Panc1 (cell line): ENCODE data around the gene ACADM. TPM values are rescaled to one million over a fixed set of nuclear protein-coding genes. Genes with fewer than 3 reads are reported as not detected.

Source experiments
- ATAC-seq: fragments of 200-7000 bp; cut with Tn5 transposase; 2 replicates; pipeline ENCODE4 v1.9.1; 2020; ENCODE audit warnings: mild to moderate bottlenecking, moderate library complexity
- BruUV-seq: library from RNA; stranded (reverse); fragments of 400-500 nt; replicated peaks from 2 replicates; lab custom pipeline; 2021; lab: Mats Ljungman, UMichigan
- CTCF ChIA-PET: fragments of 300-600 bp; sonication (Branson Sonifier 250); formaldehyde crosslinking; loops from one replicate; lab custom pipeline; 2022; ENCODE audit warnings: antibody characterized with exemption; lab: Charles Lee
- POLR2A ChIA-PET: fragments of 300-600 bp; sonication (Branson Sonifier 250); formaldehyde crosslinking; loops from one replicate; lab custom pipeline; 2022; ENCODE audit warnings: antibody characterized with exemption; lab: Charles Lee
- DNase-seq: peaks from one replicate; pipeline ENCODE4 v3.0.0-alpha.2; 2010; ENCODE audit warnings: low read depth, low spot score
- H3K27ac ChIP-seq: 2 replicates; pipeline ENCODE4 v1.5.1; 2011; ENCODE audit warnings: mild to moderate bottlenecking, low read length, inconsistent platforms
- H3K27me3 ChIP-seq: fragments of 200-500 bp; sonication (Bioruptor generic); 2 replicates; pipeline ENCODE4 v1.6.0; 2014; ENCODE audit warnings: low read length, inconsistent platforms; ENCODE audit not compliant: control insufficient read depth, insufficient read depth
- H3K36me3 ChIP-seq: fragments of 200-500 bp; sonication (Bioruptor generic); 2 replicates; pipeline ENCODE4 v1.5.1; 2014; ENCODE audit warnings: inconsistent platforms, mild to moderate bottlenecking, low read length, moderate library complexity; ENCODE audit not compliant: control insufficient read depth, insufficient read depth
- H3K4me1 ChIP-seq: 2 replicates; pipeline ENCODE4 v1.5.1; 2011; ENCODE audit warnings: inconsistent platforms, mild to moderate bottlenecking, low read length, moderate library complexity; ENCODE audit not compliant: control insufficient read depth, insufficient read depth
- H3K4me3 ChIP-seq, 2 experiments: 2 replicates each; pipeline ENCODE4 v1.5.1; 2011 to 2012; ENCODE audit warnings: low read depth in 2 of 2, low read length in 2 of 2, mild to moderate bottlenecking in 2 of 2, inconsistent platforms in 1 of 2, moderate library complexity in 1 of 2
- H3K9me3 ChIP-seq: fragments of 200-500 bp; sonication (Bioruptor generic); 2 replicates; pipeline ENCODE4 v1.5.1; 2014; ENCODE audit warnings: low read depth, mild to moderate bottlenecking, inconsistent platforms, low read length, moderate library complexity; ENCODE audit not compliant: control insufficient read depth, insufficient read depth
- CTCF ChIP-seq: fragments of 450-650 bp; IDR thresholded peaks from 2 replicates; pipeline ENCODE4 v1.5.1; 2017; ENCODE audit warnings: mild to moderate bottlenecking
- POLR2AphosphoS5 ChIP-seq: IDR thresholded peaks from 2 replicates; pipeline ENCODE4 v1.6.1; 2012; ENCODE audit warnings: mild to moderate bottlenecking, low read depth, low read length, moderate library complexity
- REST ChIP-seq, 2 experiments: IDR thresholded peaks; 2 replicates each; pipeline ENCODE4 v1.6.1; 2011 to 2012; ENCODE audit warnings: low read depth in 2 of 2, control low read depth in 1 of 2, low read length in 1 of 2, mild to moderate bottlenecking in 1 of 2, moderate library complexity in 1 of 2; ENCODE audit not compliant: insufficient read depth in 1 of 2
- SIN3A ChIP-seq: IDR thresholded peaks from 2 replicates; pipeline ENCODE4 v1.6.1; 2012; ENCODE audit warnings: low read depth, mild to moderate bottlenecking, low read length, moderate library complexity, borderline replicate concordance; ENCODE audit not compliant: insufficient read depth
- TCF7L2 ChIP-seq: IDR thresholded peaks from 2 replicates; pipeline ENCODE4 v1.6.1; 2011; ENCODE audit warnings: mild to moderate bottlenecking, low read depth, low read length, inconsistent platforms
- in situ Hi-C: cut with HindIII; loops from 2 replicates; pipeline ENCODE4 v1.10.0; 2016; ENCODE audit warnings: low sequenced_read_pairs, low pct_unique_long_range_greater_than_20kb
- intact Hi-C: fragments of 100-400 bp; cut with micrococcal nuclease; formaldehyde crosslinking; loops from one replicate; pipeline ENCODE4 v1.10.0; 2022; ENCODE audit not compliant: unreplicated experiment
- total RNA-seq: library from RNA; stranded (reverse); gene quantifications from one replicate; pipeline ENCODE4 v1.2.1, GENCODE V29; 2021; ENCODE audit not compliant: unreplicated experiment

Gene ACADM
- total RNA-seq, 1 experiment from 2014 or later: 57.2 TPM

DNA sequence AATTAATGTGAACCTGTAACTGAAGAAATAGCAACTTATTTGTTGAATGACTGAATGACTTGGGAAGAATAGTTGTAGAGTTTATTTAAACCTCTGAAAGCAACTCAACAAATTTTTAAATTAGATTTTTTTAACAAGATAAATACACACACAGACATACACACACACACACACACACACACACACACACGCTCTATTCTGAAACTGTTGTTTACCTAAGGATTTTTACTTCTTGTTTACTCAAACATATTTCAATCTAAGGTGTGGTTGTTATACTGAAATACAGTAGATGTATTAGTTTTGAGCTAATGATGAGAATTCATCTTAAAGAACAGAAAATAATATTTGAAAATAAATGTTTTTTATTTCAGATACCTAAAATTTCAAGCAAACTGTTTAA is 11.5 kb downstream of the ACADM start:
- ATAC-seq: no peak
- Histone ChIP-seq H3K9me3 (no peaks in the 10 kb centered on the region), H3K4me1 (no peaks in the 10 kb centered on the region), H3K4me3 (no peak overlapping the region), H3K36me3 (peaks cover 41% of the 10 kb centered on the region), H3K27me3 (no peaks in the 10 kb centered on the region), H3K27ac (no peak overlapping the region)
- no TSS peak for BruUV-seq
- no peak for TF ChIP-seq CTCF
- no peak for TF ChIP-seq SIN3A
- TF ChIP-seq POLR2AphosphoS5: no peak
- no peak for TF ChIP-seq REST (IDR thresholded peaks at IDR 0.05; ENCODE audit: insufficient read depth in 1 of 2, low read depth in 2 of 2, low read length in 1 of 2)
- no peak for TF ChIP-seq TCF7L2
- in situ Hi-C loops (no loop called here), intact Hi-C loops (no loop called here)
- CTCF ChIA-PET: no interaction called here
- POLR2A ChIA-PET: interaction anchor here (0.5 kb wide), 1 partner anchor 16 kb away, joined by 5 read pairs; no protein-coding TSS in a partner anchor
- no peak for DNase-seq

GRCh38 chr1:75742047-75742625 is 17.6 kb downstream of the ACADM start:
- in situ Hi-C loops: no loop called here
- Histone ChIP-seq H3K9me3 (no peaks in the 10 kb centered on the region), H3K36me3 (peaks cover 20% of the 10 kb centered on the region)

More at GRCh38 chr1:75742047-75742625, 17.6 kb downstream of the ACADM start:
- intact Hi-C loops: no loop called here
- H3K27me3 ChIP-seq: no peaks in the 10 kb centered on the region
- TF ChIP-seq CTCF (no peak), POLR2AphosphoS5 (no peak), TCF7L2 (no peak), SIN3A (no peak), REST (IDR thresholded peaks at IDR 0.05; ENCODE audit: insufficient read depth in 1 of 2, low read depth in 2 of 2, low read length in 1 of 2) (no peak)
- ChIA-PET CTCF (no interaction called here), POLR2A (no interaction called here)
- no peak overlapping the region for H3K27ac ChIP-seq
- ATAC-seq (no peak), DNase-seq (no peak)
- BruUV-seq: no TSS peak
- no peaks in the 10 kb centered on the region for H3K4me1 ChIP-seq
- no peak overlapping the region for H3K4me3 ChIP-seq
